Pancreas (tissue), 10 donors: ENCODE data around the gene MAML3. TPM values are rescaled to one million over a fixed set of nuclear protein-coding genes. Genes with fewer than 3 reads are reported as not detected.
A peak's percentile ranks its signal among the peaks of the same experiment; 100 is the strongest.

Experiments
- ATAC-seq, 4 donors: fragments of 200-7000 bp; cut with Tn5 transposase; one replicate each; pipeline versions ENCODE4 v1.8.0 to v1.9.1; 2020; ENCODE audit warnings: mild to moderate bottlenecking in 4 of 4, moderate library complexity in 4 of 4
- DNase-seq, 6 donors: peaks; one replicate each; pipeline ENCODE4 v3.0.0-alpha.2; 2020
- FAIRE-seq: peaks from 2 replicates; lab custom pipeline; 2012; peaks lifted over from hg19 to GRCh38; lab: Jason Lieb, UNC
- H3K27ac ChIP-seq, 4 donors: fragments of 200-600 bp; sonication (generic); 1 replicate in 3 of 4; 2 replicates in 1 of 4; pipeline versions ENCODE4 v1.5.0 to v1.8.0; 2020
- H3K27me3 ChIP-seq, 4 donors: fragments of 200-600 bp; one replicate each; pipeline ENCODE4 v1.8.0; 2021
- H3K36me3 ChIP-seq, 3 donors: fragments of 200-600 bp; sonication (generic) in 1 of 3; one replicate each; pipeline versions ENCODE4 v1.5.0 to v1.8.0; 2020 to 2021
- H3K4me1 ChIP-seq, 3 donors: fragments of 200-600 bp; one replicate each; pipeline ENCODE4 v1.8.0; 2021
- H3K4me3 ChIP-seq, 4 donors: fragments of 200-600 bp; sonication (generic) in 2 of 4; one replicate each; pipeline versions ENCODE4 v1.5.0 to v1.8.0; 2020 to 2021
- H3K9me3 ChIP-seq, 4 donors: fragments of 200-600 bp; one replicate each; pipeline ENCODE4 v1.8.0; 2021
- CTCF ChIP-seq, 4 donors: fragments of 200-600 bp; sonication (generic) in 3 of 4; IDR thresholded peaks; one replicate each; pipeline versions ENCODE4 v1.5.0 to v1.8.0; 2021; ENCODE audit warnings: antibody characterized with exemption in 4 of 4
- WGBS, 2 donors: extraction: QIAGEN DNeasy Blood & Tissue Kit; methylation state at CpG; one replicate each; pipeline ENCODE4 v1.1.7; 2013; 5-methylcytosine and 5-hydroxymethylcytosine counted together
- intact Hi-C, 3 donors: fragments of 100-400 bp; cut with DNase I; formaldehyde crosslinking; loops; one replicate each; pipeline versions ENCODE4 v1.11.1 to v1.14.2; 2022
- polyA plus RNA-seq, 2 donors: library from polyadenylated mRNA; stranded (reverse); fragments of 200-250 nt; gene quantifications; one replicate each; pipeline ENCODE4 v1.2.3, GENCODE V29; 2013
- total RNA-seq, 6 donors: library from RNA; stranded (reverse); fragmentation: NEBNext Ultra II Directional in 4 of 6; extraction: Animal tissue kit (Norgen Biotek cat#: 25700) in 4 of 6; gene quantifications; one replicate each; pipeline versions ENCODE4 v1.2.1 to v1.2.4, GENCODE V29; 2021 to 2023
- donor health status: healthy with polysubstance abuse.
- donor health status: DM: no; HTN: no; CAD: no; lungs with moderate emphysema.
- donor health status: DM: no; HTN: no; CAD: no.
- donor health status: control.
- donor health status: control.
- donor health status: Bipolar disorder and iron deficiency.
- donor health status: DM: yes; HTN: yes; CAD: no.
- donor health status: DM: no; HTN: no; CAD: no.
- donor health status: DM: no; HTN: no; CAD: no.
- donor health status: DM: yes; HTN: yes; CAD: no.

Gene MAML3
- total and polyA plus RNA-seq, 8 donors = 3.8 to 8.9 (median 5.9) TPM

- ATAC-seq = peak; percentile 5 to 15 (median 10)
- Histone ChIP-seq H3K4me1 (peaks cover 13 to 32% (median 20%) of the 10 kb centered on the region in 3 donors), H3K9me3 (no peaks in the 10 kb centered on the region), H3K4me3 (peak overlapping the region; percentile 52 to 69 (median 66)), H3K27ac (peak overlapping the region; percentile 75 to 99 (median 95)), H3K27me3 (no peaks in the 10 kb centered on the region), H3K36me3 (no peaks in the 10 kb centered on the region)
- no peak for FAIRE-seq
- TF ChIP-seq CTCF (IDR thresholded peaks at IDR 0.05) = no peak
- WGBS, 2 donors = 0 to 1% methylated on average over 54 of the region's 54 CpGs
- intact Hi-C loops = no loop called here
- peak; percentile 58 to 87 (median 66) for DNase-seq
Observed at GRCh38 chr4:140152751-140153418, 1.1 kb downstream of the MAML3 start.

GRCh38 chr4:140152013-140152703 is 1.8 kb downstream of the MAML3 start:
- no peaks in the 10 kb centered on the region for H3K27me3 ChIP-seq

GRCh38 chr4:140151699-140152012 is 2.3 kb downstream of the MAML3 start:
- FAIRE-seq (no peak), ATAC-seq (peak; percentile 48 to 61 (median 58)), DNase-seq (peak in 5 of 6 donors; percentile 76 to 92 (median 85))
- Histone ChIP-seq H3K4me3 (peak overlapping the region; percentile 52 to 69 (median 66)), H3K36me3 (no peaks in the 10 kb centered on the region), H3K27ac (peak overlapping the region; percentile 75 to 99 (median 95)), H3K9me3 (no peaks in the 10 kb centered on the region), H3K4me1 (peaks cover 16 to 37% (median 25%) of the 10 kb centered on the region in 3 donors), H3K27me3 (no peaks in the 10 kb centered on the region)
- TF ChIP-seq CTCF (IDR thresholded peaks at IDR 0.05) = no peak
- intact Hi-C loops = no loop called here
- WGBS, 2 donors = 0 to 2% methylated on average over 10 to 11 of the region's 11 CpGs

More at GRCh38 chr4:140152013-140152703, 1.8 kb downstream of the MAML3 start:
- WGBS, 2 donors = 0 to 1% methylated on average over 49 to 50 of the region's 50 CpGs
- no peak for TF ChIP-seq CTCF (IDR thresholded peaks at IDR 0.05)
- Histone ChIP-seq H3K27ac (peak overlapping the region; percentile 75 to 99 (median 95)), H3K4me3 (peak overlapping the region; percentile 52 to 69 (median 66)), H3K4me1 (peaks cover 16 to 37% (median 25%) of the 10 kb centered on the region in 3 donors), H3K36me3 (no peaks in the 10 kb centered on the region), H3K9me3 (no peaks in the 10 kb centered on the region)
- ATAC-seq (peak; percentile 39 to 60 (median 46)), FAIRE-seq (no peak), DNase-seq (peak; percentile 68 to 86 (median 72))
- intact Hi-C loops = no loop called here

- no peaks in the 10 kb centered on the region for H3K27me3 ChIP-seq
- H3K4me3 ChIP-seq = peak overlapping the region; percentile 52 to 69 (median 66)
- WGBS, 2 donors = 0 to 1% methylated on average over 67 to 84 of the region's 84 CpGs
- no peaks in the 10 kb centered on the region for H3K36me3 ChIP-seq
- H3K27ac ChIP-seq = peak overlapping the region; percentile 75 to 99 (median 95)
- no peak for TF ChIP-seq CTCF (IDR thresholded peaks at IDR 0.05)
- intact Hi-C loops = no loop called here
- no peaks in the 10 kb centered on the region for H3K9me3 ChIP-seq
- ATAC-seq = peak; percentile 55 to 64 (median 62)
- H3K4me1 ChIP-seq = peaks cover 16 to 37% (median 25%) of the 10 kb centered on the region in 3 donors
- DNase-seq = peak; percentile 85 to 96 (median 91)
- no peak for FAIRE-seq
Observed at GRCh38 chr4:140150886-140151698, 2.9 kb downstream of the MAML3 start.
